ENCODE data around the gene AP5Z1. TPM values are rescaled to one million over a fixed set of nuclear protein-coding genes. Genes with fewer than 3 reads are reported as not detected.
A peak's percentile ranks its signal among the peaks of the same experiment; 100 is the strongest.

The AP5Z1 gene
- total RNA-seq, 1 donor from 2014 or later, result 40.5 TPM

DNA sequence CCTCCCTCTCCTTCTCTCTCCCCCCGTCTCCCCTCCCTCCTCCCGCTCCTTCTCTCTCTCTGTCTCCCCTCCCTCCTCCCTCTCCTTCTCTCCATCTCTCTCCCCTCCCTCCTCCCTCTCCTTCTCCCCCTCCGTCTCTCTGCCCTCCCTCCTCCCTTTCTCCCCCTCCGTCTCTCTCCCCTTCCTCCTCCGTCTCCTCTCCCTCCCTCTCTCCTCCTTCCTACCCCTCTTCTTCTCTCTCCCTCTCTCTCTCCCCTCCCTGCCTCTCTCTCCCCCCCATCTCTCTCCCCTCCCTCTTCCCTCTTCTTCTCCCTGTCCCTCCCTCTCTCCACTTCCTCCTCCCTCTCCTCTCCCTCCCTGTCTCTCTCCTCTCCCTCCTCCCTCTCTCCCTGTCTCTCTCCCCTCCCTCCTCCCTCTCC lies 32.2 kb downstream of the AP5Z1 start:
- no peak for DNase-seq (ENCODE audit: extremely low spot score in 2 of 2)
- no peaks in the 10 kb centered on the region for H3K4me1 ChIP-seq
- no peak overlapping the region for H3K4me3 ChIP-seq
- no peaks in the 10 kb centered on the region for H3K9me3 ChIP-seq
- H3K27me3 ChIP-seq, result no peaks in the 10 kb centered on the region
- H3K27ac ChIP-seq, result peak overlapping the region; percentile 59
- intact Hi-C loops (cut with DNase I), result no loop called here
- no peaks in the 10 kb centered on the region for H3K36me3 ChIP-seq
- TF ChIP-seq POLR2AphosphoS5 (IDR thresholded peaks at IDR 0.05; ENCODE audit: insufficient read depth in 1 of 2, low read depth in 1 of 2) (no peak), POLR2A (IDR thresholded peaks at IDR 0.05) (no peak)
- TF ChIP-seq, protein P1, sequence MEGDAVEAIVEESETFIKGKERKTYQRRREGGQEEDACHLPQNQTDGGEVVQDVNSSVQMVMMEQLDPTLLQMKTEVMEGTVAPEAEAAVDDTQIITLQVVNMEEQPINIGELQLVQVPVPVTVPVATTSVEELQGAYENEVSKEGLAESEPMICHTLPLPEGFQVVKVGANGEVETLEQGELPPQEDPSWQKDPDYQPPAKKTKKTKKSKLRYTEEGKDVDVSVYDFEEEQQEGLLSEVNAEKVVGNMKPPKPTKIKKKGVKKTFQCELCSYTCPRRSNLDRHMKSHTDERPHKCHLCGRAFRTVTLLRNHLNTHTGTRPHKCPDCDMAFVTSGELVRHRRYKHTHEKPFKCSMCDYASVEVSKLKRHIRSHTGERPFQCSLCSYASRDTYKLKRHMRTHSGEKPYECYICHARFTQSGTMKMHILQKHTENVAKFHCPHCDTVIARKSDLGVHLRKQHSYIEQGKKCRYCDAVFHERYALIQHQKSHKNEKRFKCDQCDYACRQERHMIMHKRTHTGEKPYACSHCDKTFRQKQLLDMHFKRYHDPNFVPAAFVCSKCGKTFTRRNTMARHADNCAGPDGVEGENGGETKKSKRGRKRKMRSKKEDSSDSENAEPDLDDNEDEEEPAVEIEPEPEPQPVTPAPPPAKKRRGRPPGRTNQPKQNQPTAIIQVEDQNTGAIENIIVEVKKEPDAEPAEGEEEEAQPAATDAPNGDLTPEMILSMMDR (IDR thresholded peaks at IDR 0.05), result no peak

DNA sequence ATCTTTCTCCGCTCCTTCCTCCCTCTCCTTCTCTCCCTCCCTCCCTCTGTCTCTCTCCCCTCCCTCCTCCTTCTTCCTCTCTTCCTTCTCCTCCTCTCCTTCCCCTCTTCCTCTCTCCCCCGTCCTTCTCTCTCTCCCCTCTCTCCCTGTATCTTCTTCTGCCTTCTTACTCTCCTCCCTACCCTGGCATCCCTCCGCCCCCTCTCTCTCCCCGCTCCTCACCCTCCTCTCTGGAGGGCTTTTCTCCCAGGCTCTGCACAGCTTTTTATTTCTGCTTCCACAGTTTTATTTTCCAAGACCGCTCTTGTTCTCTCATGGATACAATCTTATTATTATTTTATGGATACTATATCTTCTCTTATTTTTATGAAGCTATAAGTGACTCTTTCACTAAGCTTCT lies 32.6 kb downstream of the AP5Z1 start:
- intact Hi-C loops (cut with DNase I), result no loop called here
- DNase-seq (ENCODE audit: extremely low spot score in 2 of 2), result no peak
- TF ChIP-seq, protein P1 (IDR thresholded peaks at IDR 0.05), result no peak
- TF ChIP-seq POLR2A (IDR thresholded peaks at IDR 0.05), result no peak
- no peak for TF ChIP-seq POLR2AphosphoS5 (IDR thresholded peaks at IDR 0.05; ENCODE audit: insufficient read depth in 1 of 2, low read depth in 1 of 2)

DNA sequence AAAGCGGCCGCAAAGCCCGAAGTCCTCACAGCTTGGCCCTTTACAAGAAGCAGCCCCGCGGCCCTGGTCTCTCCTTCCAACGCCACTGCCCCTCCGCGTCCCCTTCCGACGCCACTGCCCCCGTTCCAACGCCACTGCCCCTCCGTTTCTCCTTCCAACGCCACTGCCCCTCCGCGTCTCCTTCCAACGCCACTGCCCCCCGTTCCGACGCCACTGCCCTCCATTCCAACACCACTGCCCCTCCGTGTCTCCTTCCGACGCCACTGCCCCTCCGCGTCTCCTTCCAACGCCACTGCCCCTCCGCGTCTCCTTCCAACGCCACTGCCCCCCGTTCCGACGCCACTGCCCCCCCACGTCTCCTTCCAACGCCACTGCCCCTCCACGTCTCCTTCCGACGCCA lies 33.1 kb downstream of the AP5Z1 start:
- Histone ChIP-seq H3K36me3 (no peaks in the 10 kb centered on the region), H3K27me3 (no peaks in the 10 kb centered on the region), H3K4me1 (no peaks in the 10 kb centered on the region), H3K4me3 (no peak overlapping the region), H3K27ac (peak overlapping the region; percentile 44), H3K9me3 (no peaks in the 10 kb centered on the region)
- intact Hi-C loops (cut with DNase I), result no loop called here
- TF ChIP-seq, protein P1 (IDR thresholded peaks at IDR 0.05), result no peak
- TF ChIP-seq POLR2AphosphoS5 (IDR thresholded peaks at IDR 0.05; ENCODE audit: insufficient read depth in 1 of 2, low read depth in 1 of 2) (no peak), POLR2A (IDR thresholded peaks at IDR 0.05) (no peak)
- DNase-seq (ENCODE audit: extremely low spot score in 2 of 2), result no peak

More for the DNA sequence above, 32.6 kb downstream of the AP5Z1 start:
- no peaks in the 10 kb centered on the region for H3K27me3 ChIP-seq
- H3K4me3 ChIP-seq, result no peak overlapping the region
- H3K4me1 ChIP-seq, result no peaks in the 10 kb centered on the region
- peak overlapping the region; percentile 44 for H3K27ac ChIP-seq
- no peaks in the 10 kb centered on the region for H3K9me3 ChIP-seq
- H3K36me3 ChIP-seq, result no peaks in the 10 kb centered on the region

DNA sequence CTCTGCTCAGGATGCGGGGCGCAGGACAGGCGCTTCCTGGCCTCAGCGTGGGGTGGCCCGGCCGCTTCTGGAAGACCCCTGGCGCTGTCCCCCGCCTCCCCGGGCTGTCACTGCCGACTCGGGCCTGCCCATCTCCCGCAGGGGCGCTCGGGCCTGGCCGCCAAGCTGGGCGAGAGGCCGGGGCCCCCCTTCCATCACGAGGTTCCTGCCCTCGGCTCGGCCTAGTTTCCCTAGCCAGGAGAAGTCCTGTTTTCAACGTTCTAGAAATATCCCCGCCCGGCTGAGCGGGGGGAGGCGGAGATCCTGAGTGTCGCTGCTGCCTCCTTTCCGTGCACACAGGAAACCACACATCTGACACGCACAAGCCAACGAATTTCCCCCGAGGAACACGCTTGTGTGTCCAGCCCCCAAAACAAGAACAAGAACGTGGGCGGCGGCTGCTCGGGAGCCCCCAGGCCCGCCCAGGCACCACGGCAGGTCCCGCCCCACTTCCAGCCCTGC lies 33.7 kb downstream of the AP5Z1 start:
- DNase-seq (ENCODE audit: extremely low spot score in 2 of 2), result no peak
- TF ChIP-seq POLR2AphosphoS5 (IDR thresholded peaks at IDR 0.05; ENCODE audit: insufficient read depth in 1 of 2, low read depth in 1 of 2), result peak in 1 of 2 donors; percentile 24
- TF ChIP-seq, protein P1 (IDR thresholded peaks at IDR 0.05), result no peak
- H3K27me3 ChIP-seq, result no peaks in the 10 kb centered on the region
- no peaks in the 10 kb centered on the region for H3K36me3 ChIP-seq
- no peaks in the 10 kb centered on the region for H3K4me1 ChIP-seq
- no peak overlapping the region for H3K4me3 ChIP-seq
- intact Hi-C loops (cut with DNase I), result no loop called here
- H3K27ac ChIP-seq, result no peak overlapping the region
- no peaks in the 10 kb centered on the region for H3K9me3 ChIP-seq

DNA sequence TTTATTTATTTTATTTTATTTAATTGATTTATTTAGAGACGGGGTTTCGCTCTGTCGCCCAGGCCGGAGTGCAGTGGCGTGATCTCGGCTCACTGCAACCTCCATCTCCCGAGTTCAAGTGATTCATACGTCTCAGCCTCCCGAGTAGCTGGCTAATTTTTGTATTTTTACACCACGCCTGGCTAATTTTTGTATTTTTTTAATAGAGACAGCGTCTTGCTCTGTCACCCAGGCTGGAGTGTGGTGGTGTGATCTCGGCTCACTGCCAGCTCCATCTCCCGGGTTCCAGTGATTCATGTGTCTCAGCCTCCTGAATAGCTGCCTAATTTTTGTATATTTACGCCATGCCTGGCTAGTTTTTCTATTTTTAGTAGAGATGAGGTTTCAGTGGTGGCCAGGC lies 34.2 kb downstream of the AP5Z1 start:
- no peak for TF ChIP-seq POLR2A (IDR thresholded peaks at IDR 0.05)
- TF ChIP-seq, protein P1 (IDR thresholded peaks at IDR 0.05), result no peak
- no peak for TF ChIP-seq POLR2AphosphoS5 (IDR thresholded peaks at IDR 0.05; ENCODE audit: insufficient read depth in 1 of 2, low read depth in 1 of 2)
- no peak overlapping the region for H3K27ac ChIP-seq
- no peaks in the 10 kb centered on the region for H3K4me1 ChIP-seq
- no peaks in the 10 kb centered on the region for H3K27me3 ChIP-seq
- DNase-seq (ENCODE audit: extremely low spot score in 2 of 2), result no peak
- H3K4me3 ChIP-seq, result no peak overlapping the region
- H3K36me3 ChIP-seq, result no peaks in the 10 kb centered on the region
- H3K9me3 ChIP-seq, result no peaks in the 10 kb centered on the region
- intact Hi-C loops (cut with DNase I), result no loop called here

Data from vagina (tissue), 2 donors.